ENCODE data around the gene CDH4. TPM values are rescaled to one million over a fixed set of nuclear protein-coding genes. Genes with fewer than 3 reads are reported as not detected.

Gene CDH4
- total RNA-seq, 1 donor from 2014 or later: under 0.01 TPM

GRCh38 chr20:61628480-61628879 lies 376.4 kb downstream of the CDH4 start:
- no peak for DNase-seq (ENCODE audit: low read depth in 2 of 2)

- DNase-seq (ENCODE audit: low read depth in 2 of 2): no peak
Observed at GRCh38 chr20:61628901-61629601, 377.0 kb downstream of the CDH4 start.

- DNase-seq (ENCODE audit: low read depth in 2 of 2): no peak
Observed at GRCh38 chr20:61629602-61630390, 377.7 kb downstream of the CDH4 start.

GRCh38 chr20:61630391-61630650 lies 378.3 kb downstream of the CDH4 start:
- no peak for DNase-seq (ENCODE audit: low read depth in 2 of 2)

- DNase-seq (ENCODE audit: low read depth in 2 of 2): no peak
Observed at GRCh38 chr20:61630816-61631215, 378.8 kb downstream of the CDH4 start.

GRCh38 chr20:61631751-61632150 lies 379.7 kb downstream of the CDH4 start:
- DNase-seq (ENCODE audit: low read depth in 2 of 2): no peak

- no peak for DNase-seq (ENCODE audit: low read depth in 2 of 2)
Observed at GRCh38 chr20:61633004-61633403, 380.9 kb downstream of the CDH4 start.

GRCh38 chr20:61634376-61635145 lies 382.5 kb downstream of the CDH4 start:
- DNase-seq (ENCODE audit: low read depth in 2 of 2): no peak

GRCh38 chr20:61635721-61636455 lies 383.8 kb downstream of the CDH4 start:
- no peak for DNase-seq (ENCODE audit: low read depth in 2 of 2)

GRCh38 chr20:61636531-61637116 lies 384.6 kb downstream of the CDH4 start:
- DNase-seq (ENCODE audit: low read depth in 2 of 2): no peak

- DNase-seq (ENCODE audit: low read depth in 2 of 2): no peak
Observed at GRCh38 chr20:61638802-61639585, 386.9 kb downstream of the CDH4 start.

- no peak for DNase-seq (ENCODE audit: low read depth in 2 of 2)
Observed at GRCh38 chr20:61640131-61640870, 388.2 kb downstream of the CDH4 start.

GRCh38 chr20:61640871-61641245 lies 388.8 kb downstream of the CDH4 start:
- no peak for DNase-seq (ENCODE audit: low read depth in 2 of 2)

- no peak for DNase-seq (ENCODE audit: low read depth in 2 of 2)
Observed at GRCh38 chr20:61643656-61644377, 391.8 kb downstream of the CDH4 start.

GRCh38 chr20:61644378-61645076 lies 392.5 kb downstream of the CDH4 start:
- no peak for DNase-seq (ENCODE audit: low read depth in 2 of 2)

- DNase-seq (ENCODE audit: low read depth in 2 of 2): no peak
Observed at GRCh38 chr20:61645732-61646131, 393.7 kb downstream of the CDH4 start.

- no peak for DNase-seq (ENCODE audit: low read depth in 2 of 2)
Observed at GRCh38 chr20:61646453-61646852, 394.4 kb downstream of the CDH4 start.

GRCh38 chr20:61646986-61647385 lies 394.9 kb downstream of the CDH4 start:
- no peak for DNase-seq (ENCODE audit: low read depth in 2 of 2)

- DNase-seq (ENCODE audit: low read depth in 2 of 2): no peak
Observed at GRCh38 chr20:61647702-61648101, 395.6 kb downstream of the CDH4 start.
